NB4 (cell line): ENCODE measurements around the gene HTR3E.

Experiments
- CTCF ChIP-seq: IDR thresholded peaks from one replicate; pipeline ENCODE4 v1.5.1; 2012; ENCODE audit warnings: low read depth, low read length
- TF ChIP-seq, protein P1 (sequence below): IDR thresholded peaks from 2 replicates; pipeline ENCODE4 v1.6.1; 2011; ENCODE audit warnings: low read depth, low read length

GRCh38 chr3:184067573-184068055 lies 29.2 kb upstream of the HTR3E start:
- TF ChIP-seq CTCF = no peak
- TF ChIP-seq, protein P1, sequence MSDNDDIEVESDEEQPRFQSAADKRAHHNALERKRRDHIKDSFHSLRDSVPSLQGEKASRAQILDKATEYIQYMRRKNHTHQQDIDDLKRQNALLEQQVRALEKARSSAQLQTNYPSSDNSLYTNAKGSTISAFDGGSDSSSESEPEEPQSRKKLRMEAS = no peak
